ENCODE measurements around the gene ICAM2.

- TF ChIP-seq EZH2phosphoT487 (IDR thresholded peaks at IDR 0.05; ENCODE audit: borderline replicate concordance) (no peak), CTCF (conservative IDR thresholded peaks at IDR 0.05; ENCODE audit: low read length) (no peak)
These were observed 22.9 kb downstream of the ICAM2 start for GRCh38 chr17:63997341-63998048.

Measured in Loucy (cell line).